B cell (primary cell): ENCODE measurements around the gene NPHS1. TPM values are rescaled to one million over a fixed set of nuclear protein-coding genes. Genes with fewer than 3 reads are reported as not detected.

ENCODE experiments used
- ATAC-seq: fragments of 200-7000 bp; cut with Tn5 transposase; one replicate; pipeline ENCODE4 v1.10.0; 2021; ENCODE audit warnings: low read depth, mild to moderate bottlenecking, moderate number of reproducible peaks, moderate library complexity
- CTCF ChIA-PET: fragments of 350-600 bp; sonication (Branson Sonifier 250); formaldehyde crosslinking; loops from one replicate; lab custom pipeline; 2021; ENCODE audit warnings: antibody characterized with exemption, inconsistent platforms; lab: Charles Lee
- POLR2A ChIA-PET: fragments of 350-600 bp; sonication (Branson Sonifier 250); formaldehyde crosslinking; loops from one replicate; lab custom pipeline; 2021; ENCODE audit warnings: antibody characterized with exemption; lab: Charles Lee
- DNase-seq: peaks from one replicate; pipeline ENCODE4 v3.0.0; 2013
- H2AFZ ChIP-seq: 2 replicates; pipeline ENCODE4 v1.6.1; 2012; ENCODE audit warnings: mild to moderate bottlenecking, low read depth, low read length; ENCODE audit not compliant: insufficient read depth, poor library complexity, severe bottlenecking
- H3K27ac ChIP-seq, 2 donors: 1 replicate in 1 of 2; 2 replicates in 1 of 2; pipeline ENCODE4 v1.5.1; 2012 to 2013; ENCODE audit warnings: low read length in 2 of 2, mild to moderate bottlenecking in 2 of 2, moderate library complexity in 1 of 2
- H3K27me3 ChIP-seq, 4 experiments: fragments of 200-600 bp in 1 of 4; sonication (generic) in 1 of 4; replicated peaks in 1 of 4; 1 replicate in 2 of 4; 2 replicates in 2 of 4; pipeline versions ENCODE4 v1.6.1 to v1.7.0; 2013 to 2016; ENCODE audit warnings: low read length in 3 of 4, mild to moderate bottlenecking in 2 of 4, mixed read lengths in 1 of 4, moderate library complexity in 1 of 4; ENCODE audit not compliant: insufficient read depth in 4 of 4, control insufficient read depth in 3 of 4; ENCODE audit errors: control extremely low read depth in 1 of 4
- H3K36me3 ChIP-seq, 2 experiments: replicated peaks in 1 of 2; 1 replicate in 1 of 2; 2 replicates in 1 of 2; pipeline versions ENCODE4 v1.6.1 to v1.7.1; 2013; ENCODE audit warnings: low read length in 1 of 2; ENCODE audit not compliant: insufficient read depth in 2 of 2, control insufficient read depth in 1 of 2; ENCODE audit errors: control extremely low read depth in 1 of 2, extremely low read depth in 1 of 2
- H3K4me1 ChIP-seq, 2 donors: fragments of 200-600 bp in 1 of 2; sonication (generic) in 1 of 2; 1 replicate in 1 of 2; 2 replicates in 1 of 2; pipeline versions ENCODE4 v1.5.1 to v1.6.1; 2013 to 2017; ENCODE audit warnings: low read length in 2 of 2; ENCODE audit not compliant: control insufficient read depth in 2 of 2, insufficient read depth in 2 of 2
- H3K4me2 ChIP-seq: replicated peaks from 2 replicates; pipeline ENCODE3; 2012; ENCODE audit warnings: mild to moderate bottlenecking, low read depth, low read length; ENCODE audit not compliant: poor library complexity, severe bottlenecking
- H3K4me3 ChIP-seq, 5 experiments: fragments of 200-600 bp in 1 of 5; sonication (generic) in 1 of 5; 1 replicate in 3 of 5; 2 replicates in 2 of 5; pipeline versions ENCODE4 v1.5.1 to v1.7.0; 2011 to 2016; ENCODE audit warnings: low read length in 4 of 5, mild to moderate bottlenecking in 4 of 5, low read depth in 2 of 5, control low read depth in 1 of 5, moderate library complexity in 1 of 5; ENCODE audit not compliant: insufficient read depth in 1 of 5; ENCODE audit errors: control extremely low read depth in 1 of 5, extremely low read depth in 1 of 5
- H3K79me2 ChIP-seq: fragments of 200-600 bp; sonication (generic); one replicate; pipeline ENCODE4 v1.6.0; 2016; ENCODE audit warnings: low read length; ENCODE audit not compliant: control insufficient read depth, insufficient read depth
- H3K9ac ChIP-seq: fragments of 200-600 bp; sonication (generic); 2 replicates; pipeline ENCODE4 v1.6.1; 2017; ENCODE audit warnings: mild to moderate bottlenecking, low read length, moderate library complexity
- H3K9me3 ChIP-seq, 3 donors: one replicate each; pipeline versions ENCODE4 v1.6.1 to v1.7.1; 2013; ENCODE audit warnings: low read length in 2 of 3; ENCODE audit not compliant: control insufficient read depth in 2 of 3, insufficient read depth in 1 of 3; ENCODE audit errors: control extremely low read depth in 1 of 3
- H4K20me1 ChIP-seq: 2 replicates; pipeline ENCODE4 v1.6.0; 2012; ENCODE audit warnings: mild to moderate bottlenecking, low read length; ENCODE audit not compliant: insufficient read depth, control insufficient read depth, poor library complexity, severe bottlenecking
- H3K27ac Mint-ChIP-seq: one replicate; pipeline ENCODE4 v1.8.0; 2021; ENCODE audit warnings: mixed read lengths
- H3K27me3 Mint-ChIP-seq: one replicate; pipeline ENCODE4 v1.8.0; 2021; ENCODE audit warnings: mixed read lengths
- H3K4me1 Mint-ChIP-seq: one replicate; pipeline ENCODE4 v1.8.0; 2021; ENCODE audit warnings: mixed read lengths
- H3K4me3 Mint-ChIP-seq: one replicate; pipeline ENCODE4 v1.8.0; 2021; ENCODE audit warnings: mixed read lengths
- H3K9me3 Mint-ChIP-seq: one replicate; pipeline ENCODE4 v1.8.0; 2022; ENCODE audit warnings: mixed read lengths; ENCODE audit not compliant: insufficient read depth
- CTCF ChIP-seq: fragments of 200-600 bp; IDR thresholded peaks from one replicate; pipeline ENCODE4 v1.8.0; 2022; ENCODE audit warnings: antibody characterized with exemption, mild to moderate bottlenecking
- EZH2 ChIP-seq: IDR thresholded peaks from 2 replicates; pipeline ENCODE4 v1.6.1; 2012; ENCODE audit warnings: borderline replicate concordance, low read depth, mild to moderate bottlenecking, moderate library complexity, low read length; ENCODE audit not compliant: insufficient read depth, poor library complexity, severe bottlenecking
- WGBS: methylation state at CpG from one replicate; pipeline ENCODE4 v1.1.5; 2013; ENCODE audit warnings: missing lambda C conversion rate; ENCODE audit not compliant: insufficient coverage; 5-methylcytosine and 5-hydroxymethylcytosine counted together
- intact Hi-C: fragments of 100-400 bp; cut with micrococcal nuclease; formaldehyde crosslinking; loops from one replicate; pipeline ENCODE4 v1.10.0; 2022
- polyA plus RNA-seq: library from polyadenylated mRNA; depleted of rRNA; stranded (reverse); fragments of >200 nt; gene quantifications from 2 replicates; pipeline ENCODE4 v1.2.3, GENCODE V29; 2012
- total RNA-seq, 2 donors: library from RNA; stranded (reverse); fragments of 120-200 nt in 1 of 2; gene quantifications; 1 replicate in 1 of 2; 2 replicates in 1 of 2; pipeline versions ENCODE4 v1.2.3 to v1.2.4, GENCODE V29; 2013 to 2022

The NPHS1 gene
- total and polyA plus RNA-seq, 2 donors (not counting 1 experiment from before 2014, with no cell fraction given), result not detected

GRCh38 chr19:35830986-35831385 lies 21.3 kb downstream of the NPHS1 start:
- Histone ChIP-seq H3K4me2 (no peak overlapping the region), H3K79me2 (no peaks in the 10 kb centered on the region), H3K27me3 (peaks cover 0 to 16% (median 0%) of the 10 kb centered on the region in 4 experiments), H3K36me3 (no peaks in the 10 kb centered on the region), H4K20me1 (no peaks in the 10 kb centered on the region), H3K4me1 (no peaks in the 10 kb centered on the region), H2AFZ (no peak overlapping the region), H3K9ac (no peak overlapping the region), H3K4me3 (no peak overlapping the region), H3K27ac (no peak overlapping the region), H3K9me3 (peaks cover 0 to 7% (median 0%) of the 10 kb centered on the region in 3 donors)
- Mint-ChIP-seq H3K4me3 (no peak overlapping the region), H3K27me3 (peaks cover 31% of the 10 kb centered on the region), H3K9me3 (no peaks in the 10 kb centered on the region), H3K4me1 (no peaks in the 10 kb centered on the region), H3K27ac (no peak overlapping the region)
- ATAC-seq (no peak), DNase-seq (no peak)
- no peak for TF ChIP-seq CTCF
- no peak for TF ChIP-seq EZH2
- intact Hi-C loops, result no loop called here
- ChIA-PET POLR2A (interaction anchor here (0.7 kb wide), 1 partner anchor 37 kb away, joined by 3 read pairs; the partner anchor contains the start of gene APLP1), CTCF (no interaction called here)
- 83% methylated on average over 14 of the region's 18 CpGs for WGBS

GRCh38 chr19:35828692-35829301 lies 23.5 kb downstream of the NPHS1 start:
- Mint-ChIP-seq H3K4me3 (no peak overlapping the region), H3K27ac (no peak overlapping the region), H3K27me3 (peaks cover 30% of the 10 kb centered on the region), H3K4me1 (no peaks in the 10 kb centered on the region), H3K9me3 (no peaks in the 10 kb centered on the region)
- intact Hi-C loops, result no loop called here
- no peaks in the 10 kb centered on the region for H4K20me1 ChIP-seq
- ChIA-PET CTCF (no interaction called here), POLR2A (no interaction called here)
- H3K9me3 ChIP-seq, result peaks cover 0 to 7% (median 0%) of the 10 kb centered on the region in 3 donors
- no peak overlapping the region for H3K4me3 ChIP-seq
- TF ChIP-seq CTCF, result no peak
- no peak for TF ChIP-seq EZH2
- 16% methylated on average over 10 of the region's 12 CpGs for WGBS
- H3K27me3 ChIP-seq, result peaks cover 0 to 16% (median 0%) of the 10 kb centered on the region in 4 experiments
- H3K79me2 ChIP-seq, result no peaks in the 10 kb centered on the region
- H3K36me3 ChIP-seq, result no peaks in the 10 kb centered on the region
- H3K27ac ChIP-seq, result no peak overlapping the region
- no peak overlapping the region for H3K9ac ChIP-seq
- H3K4me2 ChIP-seq, result no peak overlapping the region
- no peak overlapping the region for H2AFZ ChIP-seq
- peak; percentile 47 for DNase-seq
- H3K4me1 ChIP-seq, result no peaks in the 10 kb centered on the region
- ATAC-seq, result no peak
